WERI-Rb-1 (cell line): ENCODE data around the gene SPACA6.

ENCODE experiments used
- DNase-seq: peaks from one replicate; pipeline ENCODE4 v3.0.0-alpha.2; 2020
- H3K27ac ChIP-seq: fragments of 250-450 bp; sonication (Bioruptor Pico); 2 replicates; pipeline ENCODE4 v1.5.1; 2020; ENCODE audit warnings: mild to moderate bottlenecking, moderate library complexity
- H3K27me3 ChIP-seq: fragments of 250-450 bp; sonication (Bioruptor Pico); 2 replicates; pipeline ENCODE4 v1.5.1; 2021; ENCODE audit warnings: mild to moderate bottlenecking, low read depth, moderate library complexity; ENCODE audit not compliant: insufficient read depth, severe bottlenecking
- H3K36me3 ChIP-seq: fragments of 250-450 bp; sonication (Bioruptor Pico); 2 replicates; pipeline ENCODE4 v1.5.1; 2020; ENCODE audit warnings: mild to moderate bottlenecking, moderate library complexity
- H3K4me3 ChIP-seq: 2 replicates; pipeline ENCODE4 v1.5.1; 2011; ENCODE audit warnings: low read depth, mild to moderate bottlenecking, control low read depth, low read length
- H3K9me3 ChIP-seq: fragments of 250-450 bp; sonication (Bioruptor Pico); 2 replicates; pipeline ENCODE4 v1.5.1; 2021; ENCODE audit warnings: mild to moderate bottlenecking, moderate library complexity; ENCODE audit not compliant: severe bottlenecking
- TF ChIP-seq, protein P1 (sequence below): IDR thresholded peaks from 2 replicates; pipeline ENCODE4 v1.5.1; 2011; ENCODE audit warnings: low read depth, mild to moderate bottlenecking, control low read depth, inconsistent platforms, low read length

SPACA6 gene

DNA sequence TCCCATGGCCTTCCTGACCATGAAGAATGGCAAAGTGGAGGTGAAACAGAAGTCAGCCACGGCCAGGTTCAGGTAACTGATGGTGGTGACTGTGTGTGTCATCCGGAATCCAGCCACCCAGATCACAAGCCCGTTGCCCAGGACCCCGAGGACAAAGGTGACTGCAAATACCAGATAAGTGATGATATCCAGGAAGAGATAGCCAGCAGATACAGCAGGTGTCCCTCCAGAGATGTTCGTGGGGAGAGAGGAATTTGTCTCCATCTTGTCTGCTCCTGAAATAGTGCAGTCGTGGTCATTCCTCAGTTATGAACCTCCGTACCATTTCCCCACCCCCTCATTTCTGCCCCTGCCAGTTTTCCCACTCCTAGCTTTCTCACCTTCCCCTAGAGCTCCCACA lies 53.6 kb downstream of the SPACA6 start:
- no peak overlapping the region for H3K4me3 ChIP-seq

DNA sequence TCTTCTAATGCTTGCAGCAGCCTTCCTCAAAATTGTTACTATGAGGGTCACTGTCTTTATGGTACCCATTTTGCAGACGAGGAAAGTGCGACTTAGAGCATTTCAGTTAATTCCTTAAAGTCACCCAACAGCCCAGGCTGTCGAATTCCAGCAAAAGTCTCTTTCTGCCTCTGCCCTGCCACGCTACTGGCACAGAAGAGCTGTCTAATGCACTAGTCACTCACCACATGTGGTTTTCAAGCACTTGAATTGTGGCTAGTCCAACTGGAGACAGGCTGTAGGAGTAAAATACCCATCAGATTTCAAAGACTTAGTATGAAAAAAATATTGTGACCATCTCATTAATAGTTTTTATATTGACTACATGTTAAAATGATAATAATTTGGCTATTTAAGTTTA lies 56.8 kb downstream of the SPACA6 start:
- no peaks in the 10 kb centered on the region for H3K36me3 ChIP-seq
- DNase-seq, result no peak
- TF ChIP-seq, protein P1, sequence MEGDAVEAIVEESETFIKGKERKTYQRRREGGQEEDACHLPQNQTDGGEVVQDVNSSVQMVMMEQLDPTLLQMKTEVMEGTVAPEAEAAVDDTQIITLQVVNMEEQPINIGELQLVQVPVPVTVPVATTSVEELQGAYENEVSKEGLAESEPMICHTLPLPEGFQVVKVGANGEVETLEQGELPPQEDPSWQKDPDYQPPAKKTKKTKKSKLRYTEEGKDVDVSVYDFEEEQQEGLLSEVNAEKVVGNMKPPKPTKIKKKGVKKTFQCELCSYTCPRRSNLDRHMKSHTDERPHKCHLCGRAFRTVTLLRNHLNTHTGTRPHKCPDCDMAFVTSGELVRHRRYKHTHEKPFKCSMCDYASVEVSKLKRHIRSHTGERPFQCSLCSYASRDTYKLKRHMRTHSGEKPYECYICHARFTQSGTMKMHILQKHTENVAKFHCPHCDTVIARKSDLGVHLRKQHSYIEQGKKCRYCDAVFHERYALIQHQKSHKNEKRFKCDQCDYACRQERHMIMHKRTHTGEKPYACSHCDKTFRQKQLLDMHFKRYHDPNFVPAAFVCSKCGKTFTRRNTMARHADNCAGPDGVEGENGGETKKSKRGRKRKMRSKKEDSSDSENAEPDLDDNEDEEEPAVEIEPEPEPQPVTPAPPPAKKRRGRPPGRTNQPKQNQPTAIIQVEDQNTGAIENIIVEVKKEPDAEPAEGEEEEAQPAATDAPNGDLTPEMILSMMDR, result no peak
- H3K4me3 ChIP-seq, result no peak overlapping the region
- H3K27ac ChIP-seq, result no peak overlapping the region
- peaks cover 84% of the 10 kb centered on the region for H3K27me3 ChIP-seq
- H3K9me3 ChIP-seq, result peaks cover 6% of the 10 kb centered on the region

More for the DNA sequence above, 53.6 kb downstream of the SPACA6 start:
- Histone ChIP-seq H3K9me3 (no peaks in the 10 kb centered on the region), H3K27me3 (peaks cover 89% of the 10 kb centered on the region), H3K27ac (no peak overlapping the region), H3K36me3 (no peaks in the 10 kb centered on the region)
- TF ChIP-seq, protein P1, result no peak
- no peak for DNase-seq

- DNase-seq, result no peak
- H3K27ac ChIP-seq, result no peak overlapping the region
- no peaks in the 10 kb centered on the region for H3K36me3 ChIP-seq
- peaks cover 85% of the 10 kb centered on the region for H3K27me3 ChIP-seq
- TF ChIP-seq, protein P1, result no peak
- no peak overlapping the region for H3K4me3 ChIP-seq
- peaks cover 6% of the 10 kb centered on the region for H3K9me3 ChIP-seq
Observed at GRCh38 chr19:51750400-51751094, 57.4 kb downstream of the SPACA6 start.

- no peak for DNase-seq
- H3K9me3 ChIP-seq, result peaks cover 6% of the 10 kb centered on the region
- no peak within 1 kb of the TSS for H3K27ac ChIP-seq
- peaks cover 83% of the 10 kb centered on the region for H3K27me3 ChIP-seq
- no peaks in the 10 kb centered on the region for H3K36me3 ChIP-seq
- TF ChIP-seq, protein P1, result no peak
- no peak within 1 kb of the TSS for H3K4me3 ChIP-seq
Observed at GRCh38 chr19:51751655-51752054, 58.5 kb downstream of the SPACA6 start, which contains the start of gene FPR1. FPR1 (minus strand) TSS chr19:51751878; CDS start chr19:51746994, 4,884 bp downstream.

DNA sequence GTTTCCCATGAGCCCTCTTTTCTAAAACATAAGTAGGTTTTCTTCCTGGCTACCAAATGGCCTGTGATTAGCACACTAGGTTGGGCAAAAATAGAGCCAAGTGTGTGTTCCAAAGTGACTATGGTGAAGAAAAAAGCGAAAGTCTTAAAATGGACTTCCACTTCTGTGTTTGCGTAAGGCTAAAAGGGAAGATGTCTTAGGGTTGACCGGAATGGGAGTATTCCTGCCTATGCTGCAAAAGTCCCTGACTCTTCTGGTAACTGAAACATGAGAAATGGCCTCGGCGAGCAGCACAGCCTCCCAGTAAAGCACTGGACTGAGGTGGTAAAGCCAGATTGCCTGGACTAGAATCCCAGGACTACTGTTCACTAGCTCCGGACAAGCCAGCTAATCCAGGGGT lies 61.0 kb downstream of the SPACA6 start:
- no peak for DNase-seq
- peaks cover 6% of the 10 kb centered on the region for H3K9me3 ChIP-seq
- H3K4me3 ChIP-seq, result no peak overlapping the region
- no peak overlapping the region for H3K27ac ChIP-seq
- peaks cover 62% of the 10 kb centered on the region for H3K27me3 ChIP-seq
- TF ChIP-seq, protein P1, result no peak
- H3K36me3 ChIP-seq, result no peaks in the 10 kb centered on the region

- Histone ChIP-seq H3K27me3 (peaks cover 57% of the 10 kb centered on the region), H3K36me3 (no peaks in the 10 kb centered on the region), H3K9me3 (peaks cover 6% of the 10 kb centered on the region), H3K27ac (no peak overlapping the region), H3K4me3 (no peak overlapping the region)
- TF ChIP-seq, protein P1, result no peak
- no peak for DNase-seq
Observed at GRCh38 chr19:51754770-51755169, 61.6 kb downstream of the SPACA6 start.
